Measurements from ENCODE around the gene C1orf167.

C1orf167 gene

DNA sequence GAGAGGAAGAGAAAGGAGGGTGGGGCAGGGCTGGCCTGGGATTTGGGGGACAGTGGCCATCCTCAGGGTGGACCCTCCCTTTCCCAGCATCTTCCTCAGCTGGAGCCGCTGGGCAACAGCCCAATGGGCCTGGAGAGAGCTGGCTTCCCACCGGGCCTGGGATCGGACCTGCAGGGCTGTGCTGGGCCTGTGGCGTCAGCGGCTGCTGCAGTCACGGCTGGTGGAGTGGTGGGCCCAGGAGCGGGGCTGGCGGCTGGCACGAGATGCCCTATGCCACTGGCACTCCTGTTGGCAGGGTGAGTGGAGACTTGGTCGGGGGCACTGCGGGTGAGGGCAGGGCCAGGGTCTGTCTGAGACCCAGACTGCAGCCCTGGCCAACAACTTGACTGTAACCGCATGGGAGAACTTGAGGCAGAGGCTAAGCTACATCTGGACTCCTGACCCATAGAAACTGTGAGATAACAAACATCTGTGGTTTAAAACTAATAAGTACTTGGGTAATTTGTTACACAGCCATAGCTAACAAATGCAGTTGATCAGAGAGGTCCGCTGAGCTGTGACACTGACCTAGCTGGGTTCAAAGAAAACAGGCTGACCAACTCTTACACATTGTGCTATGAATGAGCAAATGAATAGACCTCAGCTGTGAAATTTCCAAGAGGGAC is 17.9 kb downstream of the C1orf167 start:
- no peak overlapping the region for H3K4me3 ChIP-seq (ENCODE audit: low read depth, low read length)

DNA sequence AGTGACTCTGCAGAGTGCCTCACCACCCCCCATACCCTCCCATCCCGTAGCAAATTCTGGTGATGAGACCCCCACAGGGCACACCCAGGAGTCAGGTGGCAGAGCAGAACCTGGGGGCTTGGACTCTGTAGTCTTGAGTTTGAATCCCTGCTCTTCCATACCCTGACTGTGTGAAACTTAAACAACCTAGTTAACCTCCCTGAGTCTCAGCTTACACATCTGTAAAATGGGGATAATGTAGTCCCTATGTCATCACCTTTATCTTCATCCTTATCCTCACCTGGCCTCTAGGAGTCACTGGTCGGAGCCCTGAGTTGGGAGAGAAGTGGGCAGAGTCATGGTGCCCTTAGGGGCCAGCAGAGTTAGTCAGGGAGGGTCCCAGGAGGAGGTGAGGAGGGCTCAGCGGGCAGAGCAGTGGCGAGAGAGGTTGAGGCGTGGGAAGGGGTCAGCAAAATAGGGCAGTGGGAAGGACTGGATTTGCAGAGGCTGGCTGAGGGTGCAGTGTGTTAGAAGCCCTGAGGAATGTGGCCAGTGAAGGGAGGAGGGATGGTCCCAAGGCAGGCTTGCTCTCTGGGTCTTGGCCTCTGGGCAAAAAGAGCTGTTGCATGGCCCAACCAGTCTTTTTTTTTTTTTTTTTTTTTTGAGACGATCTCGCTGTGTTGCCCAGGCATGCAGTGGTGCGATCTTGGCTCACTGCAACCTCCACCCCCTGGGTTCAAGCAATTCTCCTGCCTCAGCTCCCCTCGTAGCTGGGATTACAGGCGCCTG is 18.6 kb downstream of the C1orf167 start:
- Histone ChIP-seq H3K36me3 (ENCODE audit: control insufficient read depth, insufficient read depth, low read length) (no peaks in the 10 kb centered on the region), H3K27ac (ENCODE audit: low read depth, low read length) (no peak overlapping the region), H3K4me3 (ENCODE audit: low read depth, low read length) (no peak overlapping the region), H3K27me3 (ENCODE audit: control insufficient read depth, insufficient read depth, low read length) (no peaks in the 10 kb centered on the region), H3K4me1 (ENCODE audit: control insufficient read depth, insufficient read depth, low read length) (peaks cover 14% of the 10 kb centered on the region), H3K9ac (ENCODE audit: low read length) (no peak overlapping the region), H3K9me3 (ENCODE audit: control insufficient read depth, insufficient read depth, low read depth, low read length) (no peaks in the 10 kb centered on the region)

More for the DNA sequence above, 17.9 kb downstream of the C1orf167 start:
- Histone ChIP-seq H3K27me3 (ENCODE audit: control insufficient read depth, insufficient read depth, low read length) (no peaks in the 10 kb centered on the region), H3K9ac (ENCODE audit: low read length) (no peak overlapping the region), H3K4me1 (ENCODE audit: control insufficient read depth, insufficient read depth, low read length) (peaks cover 8% of the 10 kb centered on the region), H3K27ac (ENCODE audit: low read depth, low read length) (no peak overlapping the region), H3K9me3 (ENCODE audit: control insufficient read depth, insufficient read depth, low read depth, low read length) (no peaks in the 10 kb centered on the region), H3K36me3 (ENCODE audit: control insufficient read depth, insufficient read depth, low read length) (no peaks in the 10 kb centered on the region)

DNA sequence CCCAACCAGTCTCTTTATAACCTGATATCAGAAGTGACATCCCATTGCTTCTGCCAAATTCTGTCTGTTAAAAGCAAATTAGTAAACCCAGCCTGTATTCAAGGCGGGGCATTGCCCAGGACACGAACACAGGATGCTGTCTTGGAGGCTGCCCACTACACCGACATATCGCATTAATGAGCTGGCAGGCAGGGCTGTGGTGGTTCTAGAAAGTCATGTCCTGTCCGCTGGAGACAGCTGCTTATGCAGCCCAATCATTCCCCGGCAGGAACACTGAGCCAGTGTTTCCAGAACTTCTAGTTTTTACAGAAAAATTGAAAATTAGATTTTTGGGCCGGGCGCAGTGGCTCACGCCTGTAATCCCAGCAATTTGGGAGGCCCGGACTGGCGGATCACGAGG is 19.3 kb downstream of the C1orf167 start:
- Histone ChIP-seq H3K36me3 (ENCODE audit: control insufficient read depth, insufficient read depth, low read length) (no peaks in the 10 kb centered on the region), H3K4me3 (ENCODE audit: low read depth, low read length) (no peak overlapping the region), H3K9me3 (ENCODE audit: control insufficient read depth, insufficient read depth, low read depth, low read length) (no peaks in the 10 kb centered on the region), H3K27ac (ENCODE audit: low read depth, low read length) (no peak overlapping the region), H3K9ac (ENCODE audit: low read length) (no peak overlapping the region), H3K27me3 (ENCODE audit: control insufficient read depth, insufficient read depth, low read length) (no peaks in the 10 kb centered on the region), H3K4me1 (ENCODE audit: control insufficient read depth, insufficient read depth, low read length) (peaks cover 17% of the 10 kb centered on the region)

DNA sequence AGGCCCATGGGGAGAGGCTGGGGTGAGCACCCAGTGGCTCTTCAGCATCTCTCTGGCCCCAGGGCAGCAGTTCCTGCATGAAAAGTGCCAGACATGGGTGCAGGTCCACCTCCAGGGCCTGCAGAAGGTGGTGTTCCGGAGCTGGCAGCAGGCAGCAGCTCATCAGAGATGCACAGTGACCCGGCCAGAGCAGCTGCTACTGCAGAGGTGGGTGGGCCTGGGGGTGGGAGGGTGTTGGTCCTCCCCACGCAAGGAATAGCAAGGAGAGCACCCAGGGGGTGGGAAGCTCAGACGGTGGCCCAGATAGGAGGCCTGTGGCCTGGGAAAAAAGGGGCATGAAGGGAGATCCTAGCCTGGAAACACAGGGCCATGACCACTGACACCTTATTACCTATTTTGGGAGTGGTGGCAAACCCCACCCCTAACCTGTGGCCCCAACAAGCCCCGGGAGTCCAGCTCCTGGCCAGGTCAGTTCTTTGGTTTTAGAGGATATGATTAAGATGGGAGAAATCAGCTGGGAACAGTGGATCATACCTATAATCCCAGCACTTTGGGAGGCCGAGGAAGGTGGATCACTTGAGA is 20.2 kb downstream of the C1orf167 start:
- Histone ChIP-seq H3K27ac (ENCODE audit: low read depth, low read length) (no peak overlapping the region), H3K4me3 (ENCODE audit: low read depth, low read length) (no peak overlapping the region), H3K36me3 (ENCODE audit: control insufficient read depth, insufficient read depth, low read length) (no peaks in the 10 kb centered on the region), H3K4me1 (ENCODE audit: control insufficient read depth, insufficient read depth, low read length) (peaks cover 26% of the 10 kb centered on the region), H3K9me3 (ENCODE audit: control insufficient read depth, insufficient read depth, low read depth, low read length) (no peaks in the 10 kb centered on the region), H3K9ac (ENCODE audit: low read length) (no peak overlapping the region), H3K27me3 (ENCODE audit: control insufficient read depth, insufficient read depth, low read length) (no peaks in the 10 kb centered on the region)

DNA sequence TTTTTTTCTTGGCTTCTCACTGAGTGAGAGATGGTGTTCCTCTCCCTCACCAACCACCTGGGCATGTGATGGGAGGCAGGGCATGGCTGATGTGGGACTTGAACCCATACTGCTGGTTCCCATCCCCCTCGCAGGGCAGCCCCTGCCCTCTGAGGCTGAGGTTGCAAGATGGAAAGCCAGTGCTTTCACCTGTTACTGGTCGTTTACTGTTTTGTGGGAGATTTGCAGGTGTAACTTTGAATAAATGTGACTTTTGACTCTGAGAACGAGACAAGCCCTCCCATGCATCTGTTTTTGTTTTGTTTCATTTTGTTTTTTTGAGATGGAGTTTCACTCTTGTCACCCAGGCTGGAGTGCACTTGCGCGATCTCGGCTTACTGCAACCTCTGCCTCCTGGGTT is 21.6 kb downstream of the C1orf167 start:
- no peaks in the 10 kb centered on the region for H3K36me3 ChIP-seq (ENCODE audit: control insufficient read depth, insufficient read depth, low read length)
- no peak overlapping the region for H3K9ac ChIP-seq (ENCODE audit: low read length)
- H3K27ac ChIP-seq (ENCODE audit: low read depth, low read length), result no peak overlapping the region
- no peak overlapping the region for H3K4me3 ChIP-seq (ENCODE audit: low read depth, low read length)
- H3K9me3 ChIP-seq (ENCODE audit: control insufficient read depth, insufficient read depth, low read depth, low read length), result no peaks in the 10 kb centered on the region
- H3K4me1 ChIP-seq (ENCODE audit: control insufficient read depth, insufficient read depth, low read length), result peaks cover 40% of the 10 kb centered on the region
- no peaks in the 10 kb centered on the region for H3K27me3 ChIP-seq (ENCODE audit: control insufficient read depth, insufficient read depth, low read length)

DNA sequence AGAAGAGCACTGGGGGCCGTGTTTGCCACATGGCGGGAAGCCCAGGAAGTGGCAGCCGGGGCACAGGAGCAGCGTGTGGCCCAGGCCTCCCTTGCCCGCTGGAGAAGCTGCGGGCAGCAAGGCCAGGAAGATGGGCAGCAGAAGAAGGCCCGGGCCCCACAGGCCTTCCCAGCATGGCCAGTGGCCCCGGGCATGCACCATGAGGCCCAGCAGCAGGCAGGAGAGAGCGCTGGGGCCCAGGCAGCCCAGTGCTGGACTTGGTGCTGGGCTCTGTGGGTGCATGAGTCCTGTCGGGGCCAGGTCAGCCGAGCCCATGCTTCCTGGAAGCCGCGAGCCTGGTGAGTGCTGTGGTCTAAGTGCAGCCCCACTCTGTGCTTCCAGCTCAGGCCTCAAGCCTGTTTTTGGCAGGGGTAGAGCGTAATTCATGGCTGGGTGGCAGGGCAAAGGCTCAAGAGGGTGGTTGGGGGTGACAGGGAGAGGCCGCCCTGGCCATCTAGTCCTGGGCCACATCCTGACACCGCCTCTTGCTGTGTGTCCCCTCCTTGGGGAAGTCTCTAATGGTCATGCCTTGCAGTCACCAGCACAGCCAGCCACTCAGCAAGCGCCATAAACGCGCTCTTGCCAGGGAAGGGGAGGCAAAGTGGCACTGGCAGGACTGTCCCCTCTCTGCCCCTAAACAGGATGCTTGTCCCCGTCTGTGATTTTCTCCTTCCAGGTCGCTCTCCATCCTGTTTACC is 22.4 kb downstream of the C1orf167 start:
- Histone ChIP-seq H3K27me3 (ENCODE audit: control insufficient read depth, insufficient read depth, low read length) (no peaks in the 10 kb centered on the region), H3K27ac (ENCODE audit: low read depth, low read length) (no peak overlapping the region), H3K9ac (ENCODE audit: low read length) (no peak overlapping the region), H3K36me3 (ENCODE audit: control insufficient read depth, insufficient read depth, low read length) (no peaks in the 10 kb centered on the region), H3K4me1 (ENCODE audit: control insufficient read depth, insufficient read depth, low read length) (peaks cover 41% of the 10 kb centered on the region), H3K9me3 (ENCODE audit: control insufficient read depth, insufficient read depth, low read depth, low read length) (no peaks in the 10 kb centered on the region), H3K4me3 (ENCODE audit: low read depth, low read length) (peak overlapping the region; percentile 20)

DNA sequence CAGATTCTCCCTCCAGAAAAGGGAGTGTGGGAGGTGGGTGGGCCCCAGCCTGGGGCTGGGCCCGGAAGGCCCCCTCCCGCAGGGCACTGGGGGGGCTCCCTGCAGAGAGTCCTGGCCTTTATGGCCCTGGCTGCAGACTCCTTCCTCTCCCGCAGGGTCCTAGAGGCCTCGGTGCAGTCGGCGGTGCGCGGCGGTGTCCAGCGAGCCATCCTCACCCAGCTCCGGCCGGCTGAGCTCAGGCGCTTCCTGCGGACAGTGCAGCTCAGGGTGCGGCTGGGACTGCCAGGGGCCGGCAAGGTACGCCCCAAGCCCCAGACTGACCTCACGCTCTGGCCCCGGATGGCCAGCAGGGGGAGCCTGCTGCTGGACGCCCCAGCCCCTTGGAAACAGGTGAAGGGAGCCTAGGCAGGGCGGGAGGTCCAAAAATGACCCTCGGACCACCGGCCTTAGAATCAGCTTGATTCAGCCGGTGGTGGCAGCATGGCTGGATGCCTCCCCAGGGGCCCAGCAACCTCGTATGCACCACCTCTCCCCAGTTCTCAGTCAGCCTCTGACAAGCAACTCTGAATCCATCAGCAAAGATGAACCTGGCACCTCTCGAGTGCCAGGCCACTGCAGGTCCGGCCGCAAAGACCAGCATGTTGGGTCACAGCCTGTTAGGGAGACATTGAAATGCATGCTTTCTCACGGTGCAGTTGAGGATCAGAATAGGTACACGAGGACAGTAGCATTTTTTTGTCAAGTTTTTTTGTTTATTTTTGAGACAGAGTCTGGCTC is 23.2 kb downstream of the C1orf167 start:
- Histone ChIP-seq H3K9me3 (ENCODE audit: control insufficient read depth, insufficient read depth, low read depth, low read length) (no peaks in the 10 kb centered on the region), H3K27me3 (ENCODE audit: control insufficient read depth, insufficient read depth, low read length) (no peaks in the 10 kb centered on the region), H3K36me3 (ENCODE audit: control insufficient read depth, insufficient read depth, low read length) (0 out of 2 replicates have a peak, but pooled peaks cover 5% of the 10 kb centered on the region), H3K4me3 (ENCODE audit: low read depth, low read length) (peak overlapping the region; percentile 20), H3K27ac (ENCODE audit: low read depth, low read length) (no peak overlapping the region), H3K9ac (ENCODE audit: low read length) (no peak overlapping the region), H3K4me1 (ENCODE audit: control insufficient read depth, insufficient read depth, low read length) (peaks cover 41% of the 10 kb centered on the region)

DNA sequence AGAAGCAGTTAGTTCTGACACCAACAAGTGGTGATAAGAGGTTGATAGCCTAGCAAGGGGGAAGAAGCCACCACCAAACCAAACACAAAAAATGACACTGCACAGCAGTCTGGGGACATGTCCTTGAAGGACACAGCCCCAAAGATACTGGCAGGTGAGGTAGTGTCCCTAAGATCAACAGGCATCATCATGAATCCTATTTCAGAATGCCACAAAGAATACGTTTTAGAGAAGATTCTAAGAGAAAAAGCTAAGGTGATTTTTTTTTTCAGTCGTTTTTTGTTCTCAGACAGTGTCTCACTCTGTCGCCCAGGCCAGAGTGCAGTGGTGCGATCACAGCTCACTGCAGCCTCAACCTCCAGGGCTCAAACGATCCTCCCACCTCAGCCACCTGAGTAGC is 24.2 kb downstream of the C1orf167 start:
- peaks cover 15% of the 10 kb centered on the region for H3K36me3 ChIP-seq (ENCODE audit: control insufficient read depth, insufficient read depth, low read length)
- H3K4me3 ChIP-seq (ENCODE audit: low read depth, low read length), result no peak overlapping the region
- no peaks in the 10 kb centered on the region for H3K9me3 ChIP-seq (ENCODE audit: control insufficient read depth, insufficient read depth, low read depth, low read length)
- peaks cover 41% of the 10 kb centered on the region for H3K4me1 ChIP-seq (ENCODE audit: control insufficient read depth, insufficient read depth, low read length)
- no peak overlapping the region for H3K27ac ChIP-seq (ENCODE audit: low read depth, low read length)
- no peak overlapping the region for H3K9ac ChIP-seq (ENCODE audit: low read length)
- no peaks in the 10 kb centered on the region for H3K27me3 ChIP-seq (ENCODE audit: control insufficient read depth, insufficient read depth, low read length)

DNA sequence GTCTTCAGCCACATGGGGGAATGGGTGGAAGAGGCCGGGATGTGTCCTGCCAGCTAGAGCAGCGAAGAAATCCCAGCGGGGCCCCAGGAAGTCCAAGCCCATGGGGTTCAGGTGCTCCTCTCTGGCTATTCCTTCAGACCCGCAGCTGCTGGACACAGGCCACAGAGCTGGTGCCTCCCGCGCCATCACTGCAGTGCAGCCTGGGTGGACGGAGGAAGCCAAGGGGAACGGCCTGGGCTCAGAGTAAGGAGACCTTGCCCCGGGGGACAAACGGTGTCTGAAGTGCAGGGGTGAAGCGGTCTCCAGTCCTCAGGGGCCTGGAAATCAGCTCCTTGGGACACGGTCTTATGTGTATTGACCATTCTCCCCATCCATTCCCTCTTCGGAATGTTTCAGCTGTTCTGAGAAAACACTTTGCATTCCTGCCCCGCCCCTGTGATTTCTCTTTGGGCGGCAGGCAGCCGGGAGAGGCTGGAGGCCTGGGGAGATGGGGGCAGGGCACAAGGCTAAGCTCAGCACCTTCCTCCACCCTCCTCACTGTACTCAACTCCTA is 25.3 kb downstream of the C1orf167 start:
- no peaks in the 10 kb centered on the region for H3K9me3 ChIP-seq (ENCODE audit: control insufficient read depth, insufficient read depth, low read depth, low read length)
- peak overlapping the region; percentile 72; the same call in 1 of the 2 replicates for H3K27ac ChIP-seq (ENCODE audit: low read depth, low read length)
- peaks cover 26% of the 10 kb centered on the region for H3K36me3 ChIP-seq (ENCODE audit: control insufficient read depth, insufficient read depth, low read length)
- H3K9ac ChIP-seq (ENCODE audit: low read length), result peak overlapping the region; percentile 66
- peak overlapping the region; percentile 38; the same call in 1 of the 2 replicates for H3K4me3 ChIP-seq (ENCODE audit: low read depth, low read length)
- H3K27me3 ChIP-seq (ENCODE audit: control insufficient read depth, insufficient read depth, low read length), result no peaks in the 10 kb centered on the region
- H3K4me1 ChIP-seq (ENCODE audit: control insufficient read depth, insufficient read depth, low read length), result peaks cover 41% of the 10 kb centered on the region

DNA sequence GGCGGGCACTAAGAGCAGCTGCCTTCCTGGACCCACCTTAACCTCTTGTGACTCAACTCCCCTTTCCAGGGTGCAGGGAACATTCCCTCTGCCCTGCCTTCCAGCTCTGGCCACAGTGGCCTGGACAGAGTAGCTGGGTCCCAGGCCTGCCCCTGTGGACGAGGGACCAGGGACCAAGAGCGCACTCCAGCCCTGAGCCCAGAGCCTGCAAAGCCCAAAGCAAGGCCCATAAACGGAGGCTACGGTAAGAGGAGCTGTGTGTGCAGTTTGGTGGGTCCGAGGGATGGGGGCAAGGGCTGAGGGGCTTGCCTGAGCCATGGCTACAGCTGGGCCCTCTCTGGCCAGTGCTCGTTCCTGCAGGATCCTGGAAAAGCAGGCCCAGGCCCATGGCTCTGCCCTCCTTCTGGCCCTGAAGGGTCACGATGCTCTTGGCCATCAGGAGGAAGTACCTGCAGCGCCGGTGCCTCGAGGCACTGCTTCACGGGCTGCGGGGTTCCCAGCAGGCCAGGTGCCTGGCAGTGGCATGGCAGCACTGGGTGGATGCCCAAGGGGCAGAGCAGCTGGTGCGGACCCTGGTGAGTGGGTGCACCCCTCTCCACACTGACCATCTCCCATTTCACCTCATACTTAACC is 25.9 kb downstream of the C1orf167 start:
- Histone ChIP-seq H3K9me3 (ENCODE audit: control insufficient read depth, insufficient read depth, low read depth, low read length) (no peaks in the 10 kb centered on the region), H3K9ac (ENCODE audit: low read length) (peak overlapping the region; percentile 66), H3K27me3 (ENCODE audit: control insufficient read depth, insufficient read depth, low read length) (no peaks in the 10 kb centered on the region), H3K36me3 (ENCODE audit: control insufficient read depth, insufficient read depth, low read length) (peaks cover 32% of the 10 kb centered on the region), H3K27ac (ENCODE audit: low read depth, low read length) (peak overlapping the region; percentile 6; the same call in 1 of the 2 replicates), H3K4me1 (ENCODE audit: control insufficient read depth, insufficient read depth, low read length) (peaks cover 41% of the 10 kb centered on the region), H3K4me3 (ENCODE audit: low read depth, low read length) (peak overlapping the region; percentile 38; the same call in 1 of the 2 replicates)

Measured in HUES6 (cell line).